ENCODE data around the gene TANK.

TANK gene

GRCh38 chr2:161228511-161229240, 68.4 kb downstream of the TANK start:
- Histone ChIP-seq H3K9me3 (ENCODE audit: severe bottlenecking) (no peaks in the 10 kb centered on the region), H3K27me3 (ENCODE audit: insufficient read depth, poor library complexity, severe bottlenecking) (no peaks in the 10 kb centered on the region), H3K27ac (ENCODE audit: poor library complexity, severe bottlenecking) (no peak overlapping the region), H3K4me3 (ENCODE audit: severe bottlenecking) (no peak overlapping the region), H3K4me1 (ENCODE audit: insufficient read depth, poor library complexity, severe bottlenecking) (no peaks in the 10 kb centered on the region), H3K36me3 (ENCODE audit: low read depth) (peaks cover 73% of the 10 kb centered on the region)
- TF ChIP-seq CTCF (IDR thresholded peaks at IDR 0.05; ENCODE audit: poor library complexity, severe bottlenecking): no peak
- DNase-seq (ENCODE audit: low spot score) (no peak), ATAC-seq (ENCODE audit: low read depth) (peak; percentile 66)

GRCh38 chr2:161230959-161231358, 70.7 kb downstream of the TANK start:
- peaks cover 71% of the 10 kb centered on the region for H3K36me3 ChIP-seq (ENCODE audit: low read depth)
- no peak for TF ChIP-seq CTCF (IDR thresholded peaks at IDR 0.05; ENCODE audit: poor library complexity, severe bottlenecking)
- no peak overlapping the region for H3K27ac ChIP-seq (ENCODE audit: poor library complexity, severe bottlenecking)

DNA sequence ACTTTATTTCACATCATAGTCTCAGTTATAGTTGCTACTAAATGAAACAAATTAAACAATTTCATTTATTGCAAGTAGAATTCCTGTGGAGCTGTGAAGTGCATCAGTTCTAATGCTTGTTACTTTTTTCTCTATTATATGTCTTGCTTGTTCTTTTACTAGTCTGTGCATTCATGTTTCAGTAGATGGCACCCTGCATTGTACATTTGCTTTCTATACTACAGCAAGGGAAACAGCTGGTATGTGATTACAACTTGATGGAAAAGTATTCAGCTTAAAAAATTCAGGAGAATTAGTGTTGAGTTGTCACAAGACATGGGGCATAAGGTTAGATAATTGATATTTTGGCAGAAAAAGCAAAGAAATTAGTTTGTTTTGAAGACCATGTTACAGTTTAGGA, 72.3 kb downstream of the TANK start:
- no peak for TF ChIP-seq CTCF (IDR thresholded peaks at IDR 0.05; ENCODE audit: poor library complexity, severe bottlenecking)
- no peak overlapping the region for H3K4me3 ChIP-seq (ENCODE audit: severe bottlenecking)
- DNase-seq (ENCODE audit: low spot score): no peak

More at GRCh38 chr2:161230959-161231358, 70.7 kb downstream of the TANK start:
- ATAC-seq (ENCODE audit: low read depth) (no peak), DNase-seq (ENCODE audit: low spot score) (no peak)
- no peaks in the 10 kb centered on the region for H3K9me3 ChIP-seq (ENCODE audit: severe bottlenecking)
- no peaks in the 10 kb centered on the region for H3K27me3 ChIP-seq (ENCODE audit: insufficient read depth, poor library complexity, severe bottlenecking)
- H3K4me3 ChIP-seq (ENCODE audit: severe bottlenecking): no peak overlapping the region
- no peaks in the 10 kb centered on the region for H3K4me1 ChIP-seq (ENCODE audit: insufficient read depth, poor library complexity, severe bottlenecking)

GRCh38 chr2:161233858-161234431, 73.7 kb downstream of the TANK start:
- ATAC-seq (ENCODE audit: low read depth) (no peak), DNase-seq (ENCODE audit: low spot score) (no peak)
- no peaks in the 10 kb centered on the region for H3K4me1 ChIP-seq (ENCODE audit: insufficient read depth, poor library complexity, severe bottlenecking)
- no peaks in the 10 kb centered on the region for H3K27me3 ChIP-seq (ENCODE audit: insufficient read depth, poor library complexity, severe bottlenecking)
- no peak overlapping the region for H3K27ac ChIP-seq (ENCODE audit: poor library complexity, severe bottlenecking)
- no peaks in the 10 kb centered on the region for H3K9me3 ChIP-seq (ENCODE audit: severe bottlenecking)
- H3K4me3 ChIP-seq (ENCODE audit: severe bottlenecking): no peak overlapping the region
- no peak for TF ChIP-seq CTCF (IDR thresholded peaks at IDR 0.05; ENCODE audit: poor library complexity, severe bottlenecking)
- peaks cover 44% of the 10 kb centered on the region for H3K36me3 ChIP-seq (ENCODE audit: low read depth)

More for the DNA sequence above, 72.3 kb downstream of the TANK start:
- H3K27ac ChIP-seq (ENCODE audit: poor library complexity, severe bottlenecking): no peak overlapping the region
- no peaks in the 10 kb centered on the region for H3K27me3 ChIP-seq (ENCODE audit: insufficient read depth, poor library complexity, severe bottlenecking)
- ATAC-seq (ENCODE audit: low read depth): no peak
- H3K36me3 ChIP-seq (ENCODE audit: low read depth): peaks cover 58% of the 10 kb centered on the region
- H3K9me3 ChIP-seq (ENCODE audit: severe bottlenecking): no peaks in the 10 kb centered on the region
- no peaks in the 10 kb centered on the region for H3K4me1 ChIP-seq (ENCODE audit: insufficient read depth, poor library complexity, severe bottlenecking)

DNA sequence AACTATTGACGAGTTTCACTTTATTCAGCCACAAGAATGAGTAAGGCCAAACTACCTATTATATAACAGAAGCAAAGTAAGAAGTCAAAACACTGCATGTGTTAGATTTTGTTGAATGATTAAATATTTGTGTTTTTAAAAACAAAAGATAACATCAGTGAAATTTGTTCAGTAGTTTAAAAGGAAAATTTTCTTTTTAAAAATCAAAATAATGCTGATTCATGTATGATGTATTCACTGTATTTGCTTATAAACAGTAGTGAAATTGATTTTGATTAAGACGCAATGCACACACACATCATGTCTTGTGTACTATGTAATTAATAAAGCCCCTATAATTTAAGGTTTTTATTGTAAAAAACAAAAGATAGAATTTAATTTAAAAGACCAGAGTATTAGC, 74.4 kb downstream of the TANK start:
- no peak for DNase-seq (ENCODE audit: low spot score)
- H3K4me3 ChIP-seq (ENCODE audit: severe bottlenecking): no peak overlapping the region
- ATAC-seq (ENCODE audit: low read depth): no peak
- H3K27ac ChIP-seq (ENCODE audit: poor library complexity, severe bottlenecking): no peak overlapping the region
- no peaks in the 10 kb centered on the region for H3K4me1 ChIP-seq (ENCODE audit: insufficient read depth, poor library complexity, severe bottlenecking)
- peaks cover 43% of the 10 kb centered on the region for H3K36me3 ChIP-seq (ENCODE audit: low read depth)
- TF ChIP-seq CTCF (IDR thresholded peaks at IDR 0.05; ENCODE audit: poor library complexity, severe bottlenecking): no peak
- H3K27me3 ChIP-seq (ENCODE audit: insufficient read depth, poor library complexity, severe bottlenecking): no peaks in the 10 kb centered on the region
- no peaks in the 10 kb centered on the region for H3K9me3 ChIP-seq (ENCODE audit: severe bottlenecking)
